SU-DHL-6 (cell line): ENCODE results near the gene KIRREL1.

Experiments used
- H2AFZ ChIP-seq: fragments of 200-600 bp; sonication (generic); 2 replicates; pipeline ENCODE4 v1.6.1; 2014; ENCODE audit warnings: low read depth, mild to moderate bottlenecking, moderate library complexity, mixed read lengths, antibody characterized with exemption, low read length; ENCODE audit not compliant: severe bottlenecking
- H3F3A ChIP-seq: fragments of 200-600 bp; shearing (Covaris generic); 2 replicates; pipeline ENCODE4 v1.6.0; 2016; ENCODE audit warnings: antibody characterized with exemption, mild to moderate bottlenecking; ENCODE audit not compliant: insufficient read depth
- H3K27ac ChIP-seq: fragments of 200-600 bp; sonication (generic); 2 replicates; pipeline ENCODE4 v1.5.1; 2016; ENCODE audit warnings: low read depth, mild to moderate bottlenecking, low read length, moderate library complexity, mixed read lengths
- H3K27me3 ChIP-seq: fragments of 200-600 bp; sonication (generic), shearing (Covaris generic); 2 replicates; pipeline ENCODE4 v1.6.0; 2014; ENCODE audit warnings: mild to moderate bottlenecking, low read length
- H3K36me3 ChIP-seq: fragments of 200-600 bp; sonication (generic); 2 replicates; pipeline ENCODE4 v1.6.1; 2014; ENCODE audit warnings: mild to moderate bottlenecking, low read length, mixed read lengths
- H3K4me2 ChIP-seq: fragments of 300-600, 200-600 bp; shearing (Covaris generic), sonication (generic); 2 replicates; pipeline ENCODE4 v1.6.0; 2014; ENCODE audit warnings: low read length, low read depth, mild to moderate bottlenecking; ENCODE audit not compliant: poor library complexity, severe bottlenecking
- H3K4me3 ChIP-seq: fragments of 200-600 bp; sonication (generic); 2 replicates; pipeline ENCODE4 v1.5.1; 2014; ENCODE audit warnings: antibody characterized with exemption, low read length, mild to moderate bottlenecking, mixed read lengths; ENCODE audit not compliant: insufficient read depth, poor library complexity, severe bottlenecking
- H3K79me2 ChIP-seq: fragments of 200-600 bp; sonication (generic); 2 replicates; pipeline ENCODE4 v1.6.1; 2014; ENCODE audit warnings: mild to moderate bottlenecking, low read length, moderate library complexity; ENCODE audit not compliant: insufficient read depth
- H3K9ac ChIP-seq: fragments of 200-600 bp; sonication (generic); 2 replicates; pipeline ENCODE4 v1.7.0; 2014; ENCODE audit warnings: mild to moderate bottlenecking, low read length
- H3K9me2 ChIP-seq: fragments of 200-600 bp; sonication (generic); replicated peaks from 2 replicates; pipeline ENCODE4 v1.6.1; 2014; ENCODE audit warnings: low read length; ENCODE audit not compliant: insufficient read depth
- H3K9me3 ChIP-seq: fragments of 200-600 bp; sonication (generic); 2 replicates; pipeline ENCODE4 v1.6.1; 2014; ENCODE audit warnings: low read length, mixed read lengths; ENCODE audit not compliant: insufficient read depth
- H4K20me1 ChIP-seq: fragments of 200-600 bp; sonication (generic); 2 replicates; pipeline ENCODE4 v1.6.1; 2014; ENCODE audit warnings: low read depth, mild to moderate bottlenecking, antibody characterized with exemption, low read length, moderate library complexity, mixed read lengths
- EZH2phosphoT487 ChIP-seq: fragments of 200-600 bp; sonication (generic), shearing (Covaris generic); conservative IDR thresholded peaks from 2 replicates; pipeline ENCODE4 v1.6.1; 2018; ENCODE audit warnings: mild to moderate bottlenecking, antibody characterized with exemption, low read length, moderate library complexity, mixed read lengths
- TF ChIP-seq, protein P1 (sequence below): fragments of 200-600 bp; sonication (generic); IDR thresholded peaks from one replicate; pipeline ENCODE4 v1.5.1; 2017; ENCODE audit warnings: antibody characterized with exemption, mild to moderate bottlenecking, low read length, moderate library complexity; ENCODE audit not compliant: insufficient read depth, poor library complexity, severe bottlenecking

Gene KIRREL1

DNA sequence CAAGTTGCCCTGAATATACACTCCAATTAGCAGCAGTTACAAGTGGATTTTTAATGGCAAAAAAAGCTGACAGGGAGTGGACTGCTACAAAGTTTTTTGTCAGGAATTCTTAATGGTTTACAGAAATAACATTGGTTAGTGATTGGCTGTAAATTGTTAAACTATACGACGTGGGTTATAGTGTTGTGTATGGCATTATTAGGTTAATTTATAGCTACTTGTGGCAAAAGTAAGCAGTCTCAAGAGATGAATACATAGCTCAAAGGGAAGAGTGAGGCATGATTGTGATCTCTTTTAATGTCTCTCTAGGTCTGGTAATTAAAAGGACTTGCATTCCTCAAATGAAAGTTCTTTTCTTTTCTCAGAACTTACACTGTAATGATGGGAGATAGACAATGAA lies 111.4 kb downstream of the KIRREL1 start:
- no peaks in the 10 kb centered on the region for H3K9me2 ChIP-seq
- H3K79me2 ChIP-seq, result no peaks in the 10 kb centered on the region
- H3K9me3 ChIP-seq, result no peaks in the 10 kb centered on the region
- TF ChIP-seq, protein P1, sequence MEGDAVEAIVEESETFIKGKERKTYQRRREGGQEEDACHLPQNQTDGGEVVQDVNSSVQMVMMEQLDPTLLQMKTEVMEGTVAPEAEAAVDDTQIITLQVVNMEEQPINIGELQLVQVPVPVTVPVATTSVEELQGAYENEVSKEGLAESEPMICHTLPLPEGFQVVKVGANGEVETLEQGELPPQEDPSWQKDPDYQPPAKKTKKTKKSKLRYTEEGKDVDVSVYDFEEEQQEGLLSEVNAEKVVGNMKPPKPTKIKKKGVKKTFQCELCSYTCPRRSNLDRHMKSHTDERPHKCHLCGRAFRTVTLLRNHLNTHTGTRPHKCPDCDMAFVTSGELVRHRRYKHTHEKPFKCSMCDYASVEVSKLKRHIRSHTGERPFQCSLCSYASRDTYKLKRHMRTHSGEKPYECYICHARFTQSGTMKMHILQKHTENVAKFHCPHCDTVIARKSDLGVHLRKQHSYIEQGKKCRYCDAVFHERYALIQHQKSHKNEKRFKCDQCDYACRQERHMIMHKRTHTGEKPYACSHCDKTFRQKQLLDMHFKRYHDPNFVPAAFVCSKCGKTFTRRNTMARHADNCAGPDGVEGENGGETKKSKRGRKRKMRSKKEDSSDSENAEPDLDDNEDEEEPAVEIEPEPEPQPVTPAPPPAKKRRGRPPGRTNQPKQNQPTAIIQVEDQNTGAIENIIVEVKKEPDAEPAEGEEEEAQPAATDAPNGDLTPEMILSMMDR, result no peak
- no peak for TF ChIP-seq EZH2phosphoT487
- no peaks in the 10 kb centered on the region for H3K36me3 ChIP-seq
- H4K20me1 ChIP-seq, result no peaks in the 10 kb centered on the region
- H2AFZ ChIP-seq, result no peak overlapping the region
- no peaks in the 10 kb centered on the region for H3K27me3 ChIP-seq
- H3F3A ChIP-seq, result no peaks in the 10 kb centered on the region
- H3K4me3 ChIP-seq, result no peak overlapping the region
- H3K4me2 ChIP-seq, result no peak overlapping the region
- no peak overlapping the region for H3K9ac ChIP-seq
- H3K27ac ChIP-seq, result no peak overlapping the region

DNA sequence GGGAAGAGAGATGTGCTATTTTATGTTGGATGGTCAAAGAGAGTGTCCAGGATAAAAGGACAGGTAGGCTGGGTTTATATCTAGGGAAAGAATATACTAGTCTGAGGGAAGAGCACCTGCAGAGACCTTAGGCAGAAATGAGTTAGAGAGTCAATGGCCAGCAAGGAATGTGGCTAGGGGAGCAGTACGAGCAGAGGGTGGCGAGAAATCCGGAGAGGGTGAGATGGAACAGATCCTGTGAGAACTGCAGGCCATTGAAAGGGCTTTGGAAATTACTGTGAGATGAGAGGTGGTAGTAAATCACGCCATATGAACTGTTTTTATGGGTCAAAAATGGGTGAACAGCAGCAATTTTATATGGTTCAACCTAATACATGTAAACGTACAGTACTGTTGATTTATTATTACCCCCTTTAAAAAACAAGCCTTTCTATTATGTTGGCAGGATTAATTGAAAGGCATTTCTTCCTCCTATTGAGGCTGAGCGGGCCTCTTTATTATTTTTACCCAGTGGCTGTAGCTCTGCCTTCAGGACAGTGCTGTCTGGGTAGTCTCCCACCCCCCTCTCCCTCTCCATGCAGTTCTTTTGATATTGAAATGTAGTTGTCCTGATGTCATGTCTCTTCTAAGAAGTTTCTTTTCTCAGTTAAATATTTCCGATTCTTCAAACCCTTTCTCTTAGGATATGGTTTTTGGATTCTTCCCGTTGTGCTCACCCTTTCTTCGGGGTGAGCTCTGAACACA lies 112.1 kb downstream of the KIRREL1 start:
- Histone ChIP-seq H2AFZ (no peak overlapping the region), H3K9me2 (no peaks in the 10 kb centered on the region), H3K27ac (no peak overlapping the region), H3K9me3 (no peaks in the 10 kb centered on the region), H4K20me1 (no peaks in the 10 kb centered on the region), H3F3A (no peaks in the 10 kb centered on the region), H3K9ac (no peak overlapping the region), H3K27me3 (no peaks in the 10 kb centered on the region), H3K36me3 (no peaks in the 10 kb centered on the region), H3K4me2 (no peak overlapping the region), H3K79me2 (no peaks in the 10 kb centered on the region), H3K4me3 (no peak overlapping the region)
- TF ChIP-seq, protein P1, result no peak
- no peak for TF ChIP-seq EZH2phosphoT487

DNA sequence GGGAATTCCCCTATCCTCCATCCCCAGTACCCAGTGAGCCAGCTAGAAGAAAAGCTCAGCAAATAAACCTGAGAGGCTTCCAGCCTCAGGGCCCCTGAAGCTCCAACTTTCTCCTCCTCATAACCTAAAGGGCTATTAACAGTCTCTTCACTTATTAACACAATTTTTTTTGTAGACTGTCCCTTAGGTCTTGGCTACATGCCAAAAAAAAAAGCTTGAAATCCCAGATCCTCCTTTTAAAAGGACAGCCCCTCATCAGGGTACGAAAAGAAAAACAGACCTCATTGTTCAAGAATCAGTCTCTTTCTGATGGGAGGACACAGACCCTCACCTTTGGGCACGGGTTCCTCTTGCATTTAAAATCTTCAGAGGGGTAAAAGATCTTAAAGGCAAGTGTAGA lies 114.5 kb downstream of the KIRREL1 start:
- H3K36me3 ChIP-seq, result no peaks in the 10 kb centered on the region
- no peaks in the 10 kb centered on the region for H4K20me1 ChIP-seq
- H2AFZ ChIP-seq, result no peak overlapping the region
- no peaks in the 10 kb centered on the region for H3K79me2 ChIP-seq
- H3K4me3 ChIP-seq, result no peak overlapping the region
- H3K9me2 ChIP-seq, result no peaks in the 10 kb centered on the region
- no peaks in the 10 kb centered on the region for H3K9me3 ChIP-seq
- H3F3A ChIP-seq, result no peaks in the 10 kb centered on the region
- TF ChIP-seq, protein P1, result no peak
- TF ChIP-seq EZH2phosphoT487, result no peak
- H3K27me3 ChIP-seq, result no peaks in the 10 kb centered on the region
- no peak overlapping the region for H3K9ac ChIP-seq
- no peak overlapping the region for H3K27ac ChIP-seq
- no peak overlapping the region for H3K4me2 ChIP-seq
